ENCODE measurements around the gene ZNHIT2.

DNA sequence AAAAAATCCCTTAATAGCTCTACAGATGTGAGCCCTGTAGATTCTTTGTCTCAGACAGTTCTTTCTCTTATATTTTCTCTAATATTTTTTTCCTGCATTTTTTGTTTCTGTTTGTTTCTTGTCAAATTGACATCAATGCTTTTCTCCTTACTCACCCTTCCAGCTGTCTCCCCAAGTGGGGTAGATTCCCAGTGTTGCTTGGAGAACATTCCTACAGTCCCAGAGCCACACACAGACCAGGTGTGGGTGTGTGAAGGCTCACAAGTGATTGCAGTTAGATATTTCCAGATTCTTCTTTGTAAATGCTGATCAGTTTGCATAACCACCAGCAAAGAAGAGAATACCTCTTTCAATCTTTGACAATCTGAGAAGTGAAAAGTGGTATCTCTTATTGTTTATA is 14.0 kb downstream of the ZNHIT2 start:
- TF ChIP-seq POLR2A (IDR thresholded peaks at IDR 0.05) = no peak
- TF ChIP-seq, protein P1, sequence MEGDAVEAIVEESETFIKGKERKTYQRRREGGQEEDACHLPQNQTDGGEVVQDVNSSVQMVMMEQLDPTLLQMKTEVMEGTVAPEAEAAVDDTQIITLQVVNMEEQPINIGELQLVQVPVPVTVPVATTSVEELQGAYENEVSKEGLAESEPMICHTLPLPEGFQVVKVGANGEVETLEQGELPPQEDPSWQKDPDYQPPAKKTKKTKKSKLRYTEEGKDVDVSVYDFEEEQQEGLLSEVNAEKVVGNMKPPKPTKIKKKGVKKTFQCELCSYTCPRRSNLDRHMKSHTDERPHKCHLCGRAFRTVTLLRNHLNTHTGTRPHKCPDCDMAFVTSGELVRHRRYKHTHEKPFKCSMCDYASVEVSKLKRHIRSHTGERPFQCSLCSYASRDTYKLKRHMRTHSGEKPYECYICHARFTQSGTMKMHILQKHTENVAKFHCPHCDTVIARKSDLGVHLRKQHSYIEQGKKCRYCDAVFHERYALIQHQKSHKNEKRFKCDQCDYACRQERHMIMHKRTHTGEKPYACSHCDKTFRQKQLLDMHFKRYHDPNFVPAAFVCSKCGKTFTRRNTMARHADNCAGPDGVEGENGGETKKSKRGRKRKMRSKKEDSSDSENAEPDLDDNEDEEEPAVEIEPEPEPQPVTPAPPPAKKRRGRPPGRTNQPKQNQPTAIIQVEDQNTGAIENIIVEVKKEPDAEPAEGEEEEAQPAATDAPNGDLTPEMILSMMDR (IDR thresholded peaks at IDR 0.05) = no peak
